Hematopoietic multipotent progenitor cell treated with erythropoietin and hydrocortisone succinate and interleukin-3 and kit ligand, for 8 days (in vitro differentiated cells): ENCODE data around the gene PRIMA1.

Source experiments
- DNase-seq: peaks from one replicate; pipeline ENCODE4 v3.0.0-alpha.2; 2015

The PRIMA1 gene

DNA sequence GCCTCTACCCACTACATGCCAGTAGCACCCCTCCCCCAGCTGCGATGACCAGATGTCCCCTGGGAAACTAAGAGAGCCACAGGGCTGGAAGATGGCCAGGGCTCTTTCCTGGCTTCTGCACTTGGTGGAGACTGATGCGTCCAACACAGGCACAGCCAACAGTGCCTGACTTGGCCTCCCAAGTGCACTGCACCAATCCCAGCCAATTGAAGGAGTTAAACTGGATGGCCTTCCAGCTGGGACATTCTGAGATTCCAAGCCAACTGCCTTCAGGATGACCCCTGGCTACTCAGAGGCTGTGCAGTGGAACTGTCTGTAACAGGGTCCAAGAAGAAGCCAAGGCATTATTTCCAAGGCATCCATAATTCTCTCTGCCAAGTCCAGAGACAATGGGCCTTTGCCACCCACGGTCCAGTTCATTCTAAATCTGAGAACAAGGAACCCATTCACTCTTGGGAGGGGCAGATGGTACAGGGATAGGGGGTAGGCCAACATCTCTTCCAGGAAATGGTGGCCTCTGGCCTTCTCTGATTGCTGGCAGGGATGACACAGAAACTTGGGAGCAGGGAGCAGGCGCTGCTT lies 35.2 kb downstream of the PRIMA1 start:
- no peak for DNase-seq

DNA sequence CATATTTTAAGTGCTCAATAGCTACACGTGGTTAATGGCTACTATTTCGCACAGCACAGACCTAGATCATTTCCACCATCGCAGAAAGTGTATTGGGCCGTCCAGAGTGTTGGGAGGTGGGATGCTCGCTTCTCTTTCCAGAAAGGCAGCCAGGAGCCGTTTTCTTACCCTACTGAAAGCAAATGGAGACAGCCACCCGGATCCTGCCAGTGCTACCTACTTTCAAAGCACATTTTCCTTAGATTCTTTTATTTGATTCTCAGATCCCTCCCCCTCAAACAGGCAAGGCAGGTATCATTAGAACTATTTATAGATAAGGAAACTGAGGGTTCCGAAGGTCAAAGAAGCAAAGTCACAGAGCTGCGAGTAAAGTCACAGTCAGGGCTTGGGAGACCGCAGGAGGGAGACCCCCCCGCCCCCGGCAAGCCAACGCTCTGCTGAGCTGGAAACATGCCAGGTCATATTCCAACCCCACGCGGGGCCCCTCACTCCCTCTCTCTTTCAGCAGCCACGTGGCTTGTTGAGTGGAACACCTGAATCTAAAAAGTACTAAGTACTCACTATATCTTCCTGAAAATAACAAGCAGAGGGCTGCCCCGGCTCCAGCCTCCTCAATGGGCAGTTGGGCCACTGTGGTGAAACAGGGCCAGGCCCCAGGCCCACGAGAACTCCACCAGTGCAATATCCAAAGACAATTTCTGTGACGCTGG lies 36.2 kb downstream of the PRIMA1 start:
- DNase-seq: no peak

DNA sequence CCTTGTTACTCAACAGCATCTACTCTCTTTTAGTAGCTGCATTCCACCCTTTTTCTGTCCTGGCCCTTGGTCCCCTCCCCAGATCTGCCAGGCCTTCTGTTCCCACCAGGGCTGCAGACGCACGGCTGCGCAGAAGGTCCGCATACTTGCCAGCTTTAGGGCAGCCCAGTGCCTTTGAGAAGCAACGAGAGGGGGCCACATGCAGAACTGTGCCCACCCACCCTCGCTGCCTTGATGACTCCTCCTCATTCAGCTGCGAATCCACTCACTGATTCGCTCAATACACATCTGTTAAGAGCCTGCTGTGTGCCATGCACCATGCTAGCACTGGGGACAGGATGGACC lies 39.2 kb downstream of the PRIMA1 start:
- DNase-seq: peak; percentile 3

DNA sequence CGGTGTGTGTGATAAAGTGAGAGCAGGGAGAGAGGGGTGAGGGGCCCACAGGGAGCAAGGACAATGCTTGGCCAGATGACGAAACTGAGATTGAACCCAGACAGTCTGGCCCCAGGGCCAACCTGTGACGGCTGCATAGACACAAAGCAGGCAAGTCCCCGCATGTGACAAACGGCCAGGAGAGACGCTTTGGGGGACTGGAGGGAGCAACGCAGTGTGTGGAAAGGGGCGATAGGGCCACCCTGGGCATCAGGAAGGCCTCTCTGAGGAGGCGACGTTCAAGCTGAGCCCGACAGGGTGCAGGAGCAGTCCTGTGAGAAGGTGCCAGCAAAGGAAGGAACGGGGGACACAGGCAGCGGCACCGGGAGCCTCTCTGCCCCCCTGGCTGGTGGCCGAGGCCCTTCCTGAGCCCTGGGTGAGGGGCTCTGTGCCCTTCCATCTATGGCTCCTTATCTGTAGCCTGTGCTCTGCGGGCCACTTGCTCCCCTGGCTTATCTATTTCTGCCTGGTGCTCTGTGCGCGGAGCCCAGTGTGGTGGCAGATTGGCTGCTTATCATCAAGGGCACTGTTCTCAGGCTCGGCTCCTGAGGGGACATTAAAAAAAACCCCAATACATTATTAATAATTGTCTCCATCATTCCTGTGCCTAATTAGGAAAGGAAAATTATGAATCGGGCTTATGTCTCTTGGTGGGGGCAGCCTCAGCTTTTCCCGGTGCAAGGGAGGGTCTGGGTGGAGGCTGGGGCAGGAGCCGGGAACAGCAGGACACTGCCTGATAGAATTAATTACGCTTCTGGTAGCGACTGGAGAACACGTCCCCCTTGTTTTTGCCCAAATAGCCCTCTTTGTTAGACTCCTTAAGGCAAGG lies 39.8 kb downstream of the PRIMA1 start:
- peak; percentile 91 for DNase-seq

DNA sequence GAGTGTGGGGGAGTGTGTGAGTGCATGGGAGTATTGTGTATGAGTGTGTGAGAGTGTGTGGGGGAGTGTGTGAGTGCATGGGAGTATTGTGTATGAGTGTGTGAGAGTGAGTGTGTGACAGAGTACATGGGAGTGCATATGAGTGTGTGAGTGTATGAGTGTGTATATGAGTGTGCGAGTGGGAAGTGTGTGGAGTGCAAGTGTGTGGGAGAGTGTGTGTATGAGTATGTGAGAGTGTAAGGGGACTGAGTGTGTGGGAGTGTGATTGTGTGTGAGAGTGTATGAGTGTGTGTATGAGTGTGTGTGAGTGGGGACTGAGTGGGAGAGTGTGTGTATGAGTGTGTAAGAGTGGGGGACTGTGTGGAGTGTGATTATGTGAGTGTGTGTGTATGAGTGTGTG lies 40.7 kb downstream of the PRIMA1 start:
- no peak for DNase-seq

DNA sequence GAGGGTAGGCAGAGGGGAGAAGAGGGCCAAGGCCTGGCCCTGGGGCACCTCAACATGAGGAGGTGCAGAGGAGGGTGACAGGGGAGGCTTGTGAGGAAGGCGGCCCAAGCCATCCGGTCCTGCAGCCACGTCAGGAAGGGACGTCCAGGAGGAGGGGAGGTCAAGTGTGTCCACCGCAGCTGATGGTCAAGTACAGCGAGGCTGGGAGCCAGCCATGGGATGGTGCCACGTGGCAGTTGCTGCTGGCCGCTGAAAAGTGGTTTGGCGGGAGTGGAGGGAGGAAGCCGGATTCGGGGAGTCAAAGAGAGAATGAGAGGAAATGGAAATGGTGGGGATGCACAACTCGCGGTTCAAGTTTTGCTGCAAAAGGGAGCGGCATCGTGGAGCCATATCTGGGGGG lies 41.2 kb downstream of the PRIMA1 start:
- DNase-seq: no peak

DNA sequence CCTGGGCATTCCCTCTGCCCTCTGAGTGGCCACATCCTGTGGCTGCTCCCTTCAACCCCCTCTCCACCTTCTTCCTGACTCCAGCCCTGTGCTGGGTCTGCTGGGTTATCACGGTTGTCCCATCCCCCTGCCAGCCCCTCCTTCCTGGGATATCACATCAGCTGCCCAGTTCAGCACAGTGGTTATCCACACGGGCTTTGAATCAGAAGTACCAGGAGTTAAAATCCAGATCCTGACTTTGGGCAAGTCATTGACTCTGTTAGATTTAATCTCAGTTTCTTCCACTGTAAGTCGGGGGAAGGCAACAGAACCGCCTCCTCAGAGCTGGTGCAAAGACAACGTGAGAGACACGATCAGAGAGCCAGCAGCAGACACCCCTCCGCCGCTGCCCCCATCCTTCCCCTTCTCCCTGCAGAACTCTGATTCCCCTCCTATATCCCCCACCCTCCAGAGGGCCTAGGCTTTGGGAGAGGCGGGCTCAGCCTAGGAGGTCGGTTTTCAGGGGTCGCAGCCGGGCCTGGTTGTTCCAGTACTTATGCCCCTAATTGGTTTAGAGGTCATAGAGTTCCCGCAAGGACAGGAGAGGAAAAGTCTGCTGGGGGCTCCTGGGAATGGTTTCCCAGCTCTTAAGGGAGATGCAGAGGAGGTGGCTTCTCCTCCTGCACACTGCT lies 42.5 kb downstream of the PRIMA1 start:
- DNase-seq: peak; percentile 2

DNA sequence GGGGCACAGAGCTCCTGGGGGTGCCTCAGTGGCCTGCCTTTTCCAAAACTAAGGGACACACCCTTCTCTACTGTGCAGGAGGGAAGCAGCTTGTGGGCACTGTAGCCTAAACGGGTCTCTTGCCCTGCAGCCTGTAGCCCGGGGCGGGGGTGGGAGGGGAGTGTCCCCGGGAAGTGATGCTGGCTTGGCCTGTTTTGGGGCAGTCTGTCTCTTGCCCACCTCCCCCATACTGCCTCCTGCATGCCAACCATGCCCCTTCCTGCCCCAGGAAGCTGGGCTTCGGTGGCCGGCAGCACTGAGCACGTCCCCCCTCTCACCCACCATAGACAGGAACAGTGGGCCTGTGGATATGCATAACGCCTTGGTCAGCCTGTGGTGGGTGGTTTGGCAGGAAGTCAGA lies 43.4 kb downstream of the PRIMA1 start:
- no peak for DNase-seq

DNA sequence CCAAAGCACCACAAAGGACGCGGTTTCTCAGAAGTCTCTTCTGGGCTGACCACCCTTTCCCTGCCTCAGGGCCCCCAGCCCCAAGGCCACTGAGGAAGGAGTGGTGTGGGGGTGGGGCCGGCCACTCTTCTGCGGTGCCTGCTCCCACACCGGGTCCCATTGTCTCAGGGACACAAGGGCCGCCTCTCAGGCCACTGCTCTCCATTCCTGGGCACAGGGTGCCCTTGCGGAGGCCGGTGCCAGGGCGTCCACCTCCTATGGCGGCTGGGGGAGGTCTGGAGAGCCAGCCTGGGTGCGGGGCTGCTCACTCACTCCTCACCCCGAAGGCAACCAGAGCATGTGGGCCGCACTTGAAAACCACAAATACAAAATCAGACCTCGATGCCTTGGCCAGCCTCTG lies 44.1 kb downstream of the PRIMA1 start:
- DNase-seq: no peak

DNA sequence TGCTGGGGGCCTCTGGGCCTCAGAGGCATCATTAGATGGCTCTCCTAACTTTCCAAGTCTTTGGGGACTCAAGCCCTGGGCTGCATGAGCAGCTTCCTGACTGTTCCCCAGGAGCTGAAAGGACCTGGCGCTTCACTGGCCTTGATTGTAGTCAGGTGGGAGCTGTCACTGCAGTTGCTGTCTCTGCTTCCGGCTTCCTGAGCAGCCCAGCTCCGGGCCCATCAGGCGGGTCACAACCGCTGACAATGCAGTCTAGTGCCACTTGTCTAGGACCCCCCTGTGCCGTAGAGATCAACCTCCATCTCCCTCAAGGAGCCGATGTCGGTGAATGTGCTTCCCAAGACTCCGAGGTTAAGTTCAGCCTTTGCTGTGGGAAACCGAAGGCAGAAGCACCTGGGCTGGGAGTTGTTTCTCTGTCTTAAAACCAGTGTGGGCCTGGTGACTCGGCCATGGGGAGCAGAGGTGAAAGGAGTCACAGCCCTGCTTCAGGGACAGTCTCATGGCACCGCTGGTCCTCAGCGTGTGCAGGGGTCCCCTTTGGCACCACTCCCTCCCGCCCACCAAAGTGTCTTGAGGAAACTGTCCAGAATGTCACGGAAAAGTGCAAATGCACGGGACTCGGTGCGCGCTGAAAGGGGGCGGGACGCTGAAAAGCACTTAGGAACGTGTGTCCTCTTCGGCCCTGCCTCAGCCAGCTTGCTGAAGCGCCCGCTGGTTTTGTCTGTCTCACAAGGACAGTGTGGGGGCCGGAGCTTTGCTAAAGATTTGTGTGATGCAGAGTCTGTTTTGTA lies 44.8 kb downstream of the PRIMA1 start:
- DNase-seq: no peak

DNA sequence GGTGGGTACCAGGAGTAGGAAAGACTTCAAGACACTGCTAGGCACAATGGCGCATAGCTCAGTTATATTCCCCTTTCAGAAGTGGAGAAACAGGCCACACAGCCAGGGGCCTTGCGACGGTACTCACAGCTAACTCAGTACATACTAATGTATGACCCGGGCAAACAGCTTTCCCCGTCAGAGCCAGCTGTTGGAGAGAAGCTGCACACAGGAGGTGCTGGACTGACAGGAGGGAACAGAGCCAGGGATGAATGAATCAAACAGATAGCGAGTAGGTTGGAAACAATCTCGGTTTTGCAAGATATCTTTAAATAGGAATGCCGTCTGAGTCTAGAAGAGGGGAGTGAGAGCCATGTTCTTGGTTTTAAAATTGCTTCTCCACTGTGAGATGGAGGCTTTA lies 45.5 kb downstream of the PRIMA1 start:
- DNase-seq: no peak

DNA sequence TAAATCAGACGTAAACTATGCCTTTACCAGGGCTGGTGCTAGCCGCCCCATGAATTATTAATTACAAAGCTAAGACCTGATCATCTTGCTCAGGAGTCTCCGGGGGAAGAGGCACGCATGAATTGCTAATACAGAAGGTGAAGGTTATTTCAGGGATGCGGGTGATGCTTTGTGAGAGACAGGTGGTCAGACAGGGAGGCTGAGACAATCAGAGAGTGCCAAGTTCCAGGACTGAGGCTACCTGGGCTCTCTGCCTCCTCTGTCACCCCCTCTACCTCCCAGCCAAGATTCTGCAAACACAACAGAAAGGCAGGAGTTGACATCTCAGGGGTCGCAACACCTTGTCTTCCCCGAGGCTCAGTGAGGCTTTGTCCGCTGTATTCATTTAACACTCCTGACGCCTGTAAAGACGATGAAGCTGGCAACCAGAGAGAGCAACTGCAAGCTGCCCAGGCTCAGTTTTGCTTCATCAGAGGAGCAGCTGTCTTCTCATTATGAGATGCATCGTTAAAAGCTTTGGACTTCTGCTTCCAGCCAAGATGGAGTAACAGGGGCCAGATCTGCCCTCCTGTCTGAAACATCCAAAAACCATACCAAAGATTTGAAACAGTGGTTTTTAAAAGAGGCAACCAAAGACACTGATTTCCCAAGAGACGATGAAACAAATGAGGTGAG lies 46.6 kb downstream of the PRIMA1 start:
- no peak for DNase-seq

DNA sequence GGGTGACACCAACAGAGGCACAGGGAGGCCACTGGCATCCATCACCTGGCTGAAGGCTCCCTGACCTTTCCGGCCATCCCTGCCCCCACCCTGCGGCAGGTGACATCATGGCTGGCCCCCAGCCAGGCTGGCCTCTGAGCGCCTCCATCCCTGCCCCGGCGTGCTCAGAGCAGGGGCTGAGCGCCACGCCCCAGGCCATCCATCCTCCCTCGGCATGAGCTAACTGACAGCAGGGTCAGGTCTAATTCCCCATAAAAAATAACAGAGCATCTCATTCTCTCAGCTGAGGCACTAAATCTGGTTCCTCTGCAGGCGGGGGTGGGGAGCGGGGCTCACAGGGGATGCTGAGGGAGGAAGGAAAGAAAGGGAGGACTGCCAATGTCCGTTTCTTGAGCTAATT lies 50.7 kb downstream of the PRIMA1 start:
- DNase-seq: no peak

DNA sequence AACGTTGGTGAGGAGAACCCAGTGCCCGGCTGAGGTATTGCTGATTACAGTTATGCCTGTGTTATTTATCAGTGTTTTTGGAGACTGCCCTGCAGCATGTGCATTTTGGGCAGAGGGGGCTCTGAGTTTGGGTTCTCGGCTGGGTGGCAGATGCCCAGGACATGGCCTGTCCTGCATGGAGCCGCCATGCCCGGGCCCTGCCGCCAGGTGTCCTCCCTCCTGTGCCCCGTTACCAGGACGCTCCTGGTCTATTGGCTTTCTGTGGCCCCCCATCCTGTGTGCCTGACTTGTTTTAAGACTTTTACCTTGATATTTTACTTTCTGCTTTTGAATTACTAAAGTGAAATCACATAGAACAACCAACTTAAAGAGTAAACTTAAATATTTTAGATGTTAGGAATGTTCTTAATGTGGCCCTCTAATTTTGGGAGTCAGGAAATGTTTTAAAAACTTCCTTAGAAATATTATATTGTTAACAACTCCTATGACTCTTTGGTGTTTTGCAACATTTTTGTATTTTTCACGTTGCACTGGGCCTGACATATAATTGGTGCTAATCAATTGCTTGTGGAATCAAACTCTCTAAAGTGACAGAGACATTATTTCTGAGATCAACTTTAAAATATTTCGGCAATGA lies 51.8 kb downstream of the PRIMA1 start:
- DNase-seq: peak; percentile 15

DNA sequence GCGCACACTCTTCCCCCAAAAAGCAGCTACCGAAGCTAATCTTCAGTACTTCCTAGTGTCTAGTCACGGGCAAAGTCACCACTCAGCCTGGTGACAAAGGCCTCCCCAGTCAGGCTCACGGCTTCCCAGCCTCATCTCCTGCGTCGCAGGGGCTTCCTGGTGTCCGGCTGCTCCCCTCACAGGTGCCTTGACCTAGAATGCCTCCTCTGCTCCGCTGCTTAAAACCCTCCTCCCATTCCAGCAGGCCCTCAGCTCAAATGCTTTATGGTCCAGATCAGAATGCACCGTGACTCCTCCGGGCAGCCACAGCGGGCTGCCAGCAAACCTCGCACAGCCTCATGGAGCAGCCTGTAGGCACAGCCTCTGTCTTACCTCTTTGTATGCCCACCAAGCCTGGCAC lies 53.1 kb downstream of the PRIMA1 start:
- no peak for DNase-seq

DNA sequence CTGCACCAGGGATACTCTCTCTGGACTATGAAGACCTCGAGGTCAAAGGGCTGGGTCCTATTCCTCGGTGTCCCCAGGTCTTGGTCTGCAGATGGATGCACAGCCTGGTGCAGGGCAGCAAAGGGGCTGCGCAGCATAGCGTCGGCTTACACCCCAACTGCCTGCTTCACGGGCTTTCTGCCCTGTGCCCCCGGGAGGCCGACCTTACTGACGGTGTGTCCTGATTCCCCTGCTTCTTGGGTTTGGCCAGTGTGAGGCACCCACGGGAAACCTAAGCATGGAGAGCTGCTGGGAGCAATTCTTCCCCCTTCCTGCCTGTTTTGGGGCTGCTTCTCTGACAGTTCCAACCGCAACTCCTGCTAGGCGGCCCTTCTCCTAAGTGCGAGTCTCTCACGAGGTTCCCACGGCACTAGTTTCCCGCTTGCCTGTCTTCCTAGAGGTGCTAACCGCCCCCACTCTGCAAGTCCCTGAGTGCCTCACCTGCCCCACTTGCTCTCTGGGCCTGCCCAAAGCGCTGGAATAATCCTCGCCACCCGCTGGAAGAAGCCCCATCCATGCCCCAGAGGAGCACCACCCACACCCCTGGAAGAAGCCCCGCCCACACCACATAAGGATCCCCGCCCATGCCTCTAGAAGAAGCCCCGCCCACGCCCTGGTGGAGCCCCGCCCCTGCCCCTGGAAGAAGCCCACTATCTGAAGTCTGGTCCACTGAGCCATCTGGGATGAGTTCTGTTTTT lies 54.0 kb downstream of the PRIMA1 start:
- DNase-seq: peak; percentile 49

DNA sequence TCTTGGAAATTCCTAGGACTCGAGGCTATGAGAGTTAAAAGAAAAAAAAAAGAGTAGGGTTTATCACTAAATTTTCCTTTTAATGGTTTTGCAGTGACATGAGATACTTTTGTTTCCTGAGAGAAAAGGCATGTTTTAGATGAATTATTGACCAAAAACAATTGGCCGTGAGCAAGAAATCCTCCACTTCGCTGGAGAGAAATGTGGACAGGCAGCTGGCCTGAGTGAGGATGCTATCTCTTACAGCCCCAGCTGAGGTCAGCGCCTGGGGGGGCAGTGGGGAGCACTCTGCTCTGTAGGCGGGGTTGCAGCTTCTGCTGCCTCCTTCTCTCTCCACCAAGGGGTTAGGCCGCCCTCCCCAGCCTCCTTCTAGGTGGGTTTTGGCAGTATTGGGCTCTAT lies 54.7 kb downstream of the PRIMA1 start:
- DNase-seq: no peak

DNA sequence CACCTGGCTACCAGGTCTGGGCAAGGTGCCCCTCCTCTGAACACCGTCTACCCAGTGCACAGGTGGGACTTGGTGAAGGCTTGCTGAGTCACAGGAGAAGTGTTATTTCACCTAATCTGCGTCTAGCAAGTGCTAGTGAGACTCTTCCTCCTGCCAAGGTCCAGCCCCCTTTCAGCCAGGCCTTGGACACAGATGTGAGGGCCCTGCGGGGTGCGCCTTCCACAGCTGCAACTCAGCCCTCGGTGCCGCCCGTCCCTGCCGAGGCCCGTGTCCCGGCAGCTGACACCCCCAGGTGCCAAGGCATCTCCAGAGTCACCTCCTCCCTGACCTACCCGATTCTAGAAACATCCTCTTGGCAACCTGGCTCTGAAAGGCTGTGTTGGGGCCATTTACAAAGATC lies 55.1 kb downstream of the PRIMA1 start:
- no peak for DNase-seq

DNA sequence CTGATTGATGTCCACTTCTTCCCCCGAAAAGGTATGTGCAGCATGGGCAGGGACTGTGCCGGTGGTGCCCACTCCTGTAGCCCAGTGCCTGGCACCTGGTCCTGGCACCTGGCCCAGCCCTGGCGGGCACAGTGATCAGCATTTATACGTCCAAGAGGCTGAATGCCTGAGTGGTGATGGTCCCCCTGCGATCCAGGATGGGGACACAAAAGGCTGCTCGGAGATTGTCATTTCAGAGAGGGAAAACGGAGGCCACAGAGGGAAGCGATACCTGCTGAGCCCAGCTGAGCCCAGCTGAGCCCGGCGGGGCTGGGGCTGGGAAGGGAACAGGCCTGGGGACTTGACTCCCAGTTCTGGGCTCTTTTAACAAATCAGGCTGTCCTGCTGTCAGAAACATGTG lies 55.8 kb downstream of the PRIMA1 start:
- no peak for DNase-seq

DNA sequence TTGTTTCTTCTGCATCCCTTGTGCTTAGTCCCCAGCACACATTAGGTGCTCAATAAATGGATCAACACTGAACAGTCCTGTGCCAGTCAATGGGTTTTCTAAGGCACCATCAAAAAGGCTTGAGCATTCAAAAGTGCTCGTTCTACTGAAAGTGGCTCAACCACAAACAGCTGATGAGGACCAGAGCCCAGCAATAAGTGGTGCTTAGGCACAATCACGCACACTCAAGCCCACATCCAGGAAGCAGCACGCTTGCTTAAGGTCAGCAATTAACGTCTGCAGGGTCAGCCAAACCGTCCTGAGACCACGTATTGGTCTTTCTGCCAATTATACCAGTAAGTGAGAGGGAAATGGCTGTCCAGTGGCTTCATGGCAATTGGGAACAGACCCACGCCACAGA lies 56.5 kb downstream of the PRIMA1 start:
- DNase-seq: no peak

DNA sequence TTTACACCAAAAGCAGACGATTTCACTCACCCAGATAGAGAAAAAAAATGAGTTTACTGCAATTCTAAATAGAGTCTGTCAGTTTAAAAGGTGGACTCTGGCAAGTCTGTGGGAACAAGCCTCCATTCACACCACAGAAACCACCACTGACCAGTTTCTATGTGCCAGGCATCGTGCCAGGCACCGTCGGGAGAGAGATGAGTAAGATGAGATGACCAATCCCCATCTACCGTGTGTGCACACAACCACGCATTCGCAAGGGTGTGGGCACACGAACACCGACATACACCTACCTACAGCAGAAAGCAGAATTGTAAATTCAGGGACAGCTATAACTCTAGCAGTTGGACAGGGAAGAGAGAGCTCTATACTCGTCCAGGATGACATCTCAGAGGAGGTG lies 58.3 kb downstream of the PRIMA1 start:
- DNase-seq: no peak
